Esophagus muscularis mucosa (tissue), 3 donors: ENCODE measurements around the gene BLOC1S5.

ENCODE experiments used
- EP300 ChIP-seq: sonication (generic); formaldehyde crosslinking; IDR thresholded peaks from one replicate; pipeline ENCODE4 v1.6.1; 2017; ENCODE audit warnings: antibody characterized with exemption
- TF ChIP-seq, protein P1 (sequence below), 3 experiments: fragments of 200-600 bp in 2 of 3; fragments of 450-650 bp in 1 of 3; sonication (generic) in 2 of 3; IDR thresholded peaks; one replicate each; pipeline ENCODE4 v1.5.1; 2017 to 2019; ENCODE audit warnings: antibody characterized with exemption in 3 of 3, mild to moderate bottlenecking in 2 of 3, moderate library complexity in 1 of 3

- TF ChIP-seq, protein P1, sequence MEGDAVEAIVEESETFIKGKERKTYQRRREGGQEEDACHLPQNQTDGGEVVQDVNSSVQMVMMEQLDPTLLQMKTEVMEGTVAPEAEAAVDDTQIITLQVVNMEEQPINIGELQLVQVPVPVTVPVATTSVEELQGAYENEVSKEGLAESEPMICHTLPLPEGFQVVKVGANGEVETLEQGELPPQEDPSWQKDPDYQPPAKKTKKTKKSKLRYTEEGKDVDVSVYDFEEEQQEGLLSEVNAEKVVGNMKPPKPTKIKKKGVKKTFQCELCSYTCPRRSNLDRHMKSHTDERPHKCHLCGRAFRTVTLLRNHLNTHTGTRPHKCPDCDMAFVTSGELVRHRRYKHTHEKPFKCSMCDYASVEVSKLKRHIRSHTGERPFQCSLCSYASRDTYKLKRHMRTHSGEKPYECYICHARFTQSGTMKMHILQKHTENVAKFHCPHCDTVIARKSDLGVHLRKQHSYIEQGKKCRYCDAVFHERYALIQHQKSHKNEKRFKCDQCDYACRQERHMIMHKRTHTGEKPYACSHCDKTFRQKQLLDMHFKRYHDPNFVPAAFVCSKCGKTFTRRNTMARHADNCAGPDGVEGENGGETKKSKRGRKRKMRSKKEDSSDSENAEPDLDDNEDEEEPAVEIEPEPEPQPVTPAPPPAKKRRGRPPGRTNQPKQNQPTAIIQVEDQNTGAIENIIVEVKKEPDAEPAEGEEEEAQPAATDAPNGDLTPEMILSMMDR (IDR thresholded peaks at IDR 0.05), result no peak
- no peak for TF ChIP-seq EP300
Measured at GRCh38 chr6:8026800-8027199, 37.4 kb downstream of the BLOC1S5 start.
